Neuronal stem cell (in vitro differentiated cells): ENCODE measurements around the gene PDLIM7.
A peak's percentile ranks its signal among the peaks of the same experiment; 100 is the strongest.

Source experiments
- DNase-seq: peaks from one replicate; pipeline ENCODE4 v3.0.0-alpha.2; 2013; ENCODE audit warnings: low spot score
- H2AFZ ChIP-seq: one replicate; pipeline ENCODE4 v1.6.1; 2013; ENCODE audit warnings: mild to moderate bottlenecking, low read length, inconsistent platforms
- H2AK5ac ChIP-seq: 2 replicates; pipeline ENCODE4 v1.6.1; 2013; ENCODE audit warnings: low read depth, mild to moderate bottlenecking, inconsistent platforms, low read length, moderate library complexity, mixed read lengths
- H2BK120ac ChIP-seq: 2 replicates; pipeline ENCODE4 v1.6.1; 2013; ENCODE audit warnings: low read depth, mild to moderate bottlenecking, inconsistent platforms, low read length, moderate library complexity, mixed read lengths
- H2BK12ac ChIP-seq: one replicate; pipeline ENCODE4 v1.6.1; 2013; ENCODE audit warnings: low read length, inconsistent platforms
- H2BK15ac ChIP-seq: 2 replicates; pipeline ENCODE4 v1.6.1; 2013; ENCODE audit warnings: mild to moderate bottlenecking, low read length, inconsistent platforms, mixed read lengths
- H2BK5ac ChIP-seq: one replicate; pipeline ENCODE4 v1.6.1; 2013; ENCODE audit warnings: inconsistent platforms, mild to moderate bottlenecking, low read length, moderate library complexity
- H3K14ac ChIP-seq: one replicate; pipeline ENCODE4 v1.6.1; 2013; ENCODE audit warnings: low read length, inconsistent platforms
- H3K18ac ChIP-seq: 2 replicates; pipeline ENCODE4 v1.6.1; 2013; ENCODE audit warnings: low read length, inconsistent platforms
- H3K23ac ChIP-seq: 2 replicates; pipeline ENCODE4 v1.6.1; 2013; ENCODE audit warnings: low read depth, mild to moderate bottlenecking, mixed read lengths, low read length, inconsistent platforms; ENCODE audit not compliant: poor library complexity
- H3K27ac ChIP-seq: replicated peaks from 3 replicates; pipeline ENCODE4 v1.5.1; 2013; ENCODE audit warnings: low read length, inconsistent platforms
- H3K27me3 ChIP-seq, 3 experiments: 2 replicates each; pipeline ENCODE4 v1.6.1; 2013; ENCODE audit warnings: low read length in 3 of 3, mild to moderate bottlenecking in 2 of 3, inconsistent platforms in 1 of 3, low read depth in 1 of 3, mixed read lengths in 1 of 3, moderate library complexity in 1 of 3; ENCODE audit not compliant: control insufficient read depth in 3 of 3, insufficient read depth in 3 of 3
- H3K36me3 ChIP-seq, 2 donors: replicated peaks in 1 of 2; 2 replicates each; pipeline ENCODE4 v1.6.1; 2013; ENCODE audit warnings: low read length in 2 of 2; ENCODE audit not compliant: control insufficient read depth in 2 of 2, insufficient read depth in 2 of 2
- H3K4ac ChIP-seq: 2 replicates; pipeline ENCODE4 v1.6.1; 2013; ENCODE audit warnings: inconsistent platforms, mild to moderate bottlenecking, low read length, moderate library complexity
- H3K4me1 ChIP-seq, 2 donors: 1 replicate in 1 of 2; 2 replicates in 1 of 2; pipeline ENCODE4 v1.6.1; 2013; ENCODE audit warnings: low read length in 2 of 2, low read depth in 1 of 2; ENCODE audit not compliant: control insufficient read depth in 2 of 2, insufficient read depth in 1 of 2
- H3K4me2 ChIP-seq: one replicate; pipeline ENCODE4 v1.6.1; 2013; ENCODE audit warnings: mild to moderate bottlenecking, low read length, inconsistent platforms; ENCODE audit not compliant: insufficient read depth, poor library complexity, severe bottlenecking
- H3K4me3 ChIP-seq, 2 donors: 2 replicates each; pipeline ENCODE4 v1.5.1; 2013; ENCODE audit warnings: low read length in 2 of 2, mild to moderate bottlenecking in 2 of 2, inconsistent platforms in 1 of 2, moderate library complexity in 1 of 2
- H3K79me1 ChIP-seq: one replicate; pipeline ENCODE4 v1.6.1; 2013; ENCODE audit warnings: low read depth, mild to moderate bottlenecking, inconsistent platforms, low read length, moderate library complexity
- H3K9ac ChIP-seq: one replicate; pipeline ENCODE4 v1.6.1; 2013; ENCODE audit warnings: mild to moderate bottlenecking, low read depth, low read length, inconsistent platforms; ENCODE audit not compliant: poor library complexity
- H3K9me3 ChIP-seq, 2 donors: replicated peaks in 1 of 2; 2 replicates each; pipeline versions ENCODE3 to v1.6.1; 2013; ENCODE audit warnings: low read length in 2 of 2, mild to moderate bottlenecking in 2 of 2, inconsistent platforms in 1 of 2, low read depth in 1 of 2, mixed read lengths in 1 of 2, moderate library complexity in 1 of 2; ENCODE audit not compliant: control insufficient read depth in 2 of 2, insufficient read depth in 1 of 2
- H4K8ac ChIP-seq: one replicate; pipeline ENCODE4 v1.6.1; 2013; ENCODE audit warnings: low read depth, mild to moderate bottlenecking, inconsistent platforms, low read length, moderate library complexity
- H4K91ac ChIP-seq: one replicate; pipeline ENCODE4 v1.6.1; 2013; ENCODE audit warnings: low read length, low read depth, mild to moderate bottlenecking, inconsistent platforms; ENCODE audit not compliant: poor library complexity
- WGBS, 2 donors: extraction: QIAGEN DNeasy Blood & Tissue Kit; methylation state at CpG; one replicate each; pipeline ENCODE4 v1.1.7; 2013; ENCODE audit warnings: missing lambda C conversion rate in 2 of 2, mixed read lengths in 1 of 2; ENCODE audit not compliant: insufficient read length in 2 of 2, insufficient replicate concordance in 1 of 2; ENCODE audit errors: extremely low coverage in 2 of 2; 5-methylcytosine and 5-hydroxymethylcytosine counted together

PDLIM7 gene

GRCh38 chr5:177483042-177483441 lies 14.4 kb downstream of the PDLIM7 start:
- Histone ChIP-seq H3K4me2 (no peak overlapping the region), H2AK5ac (no peak overlapping the region), H3K4ac (no peak overlapping the region), H2BK5ac (peak overlapping the region; percentile 75), H3K79me1 (peaks cover 12% of the 10 kb centered on the region), H4K91ac (no peak overlapping the region), H3K14ac (no peak overlapping the region), H3K23ac (peak overlapping the region; percentile 10), H3K36me3 (peaks cover 59 to 83% of the 10 kb centered on the region in 2 donors), H3K4me3 (no peak overlapping the region), H3K9ac (no peak overlapping the region), H3K27ac (no peak overlapping the region), H2BK12ac (no peak overlapping the region), H3K27me3 (no peaks in the 10 kb centered on the region), H4K8ac (no peak overlapping the region), H3K4me1 (peaks cover 0 to 7% of the 10 kb centered on the region in 2 donors), H2BK120ac (no peak overlapping the region), H2BK15ac (no peak overlapping the region), H2AFZ (no peak overlapping the region), H3K9me3 (peaks cover 0 to 4% of the 10 kb centered on the region in 2 donors), H3K18ac (no peak overlapping the region)
- no peak for DNase-seq
- WGBS, 2 donors, result no CpG with 5 or more reads among the region's 9 CpGs

GRCh38 chr5:177482359-177482795 lies 15.0 kb downstream of the PDLIM7 start:
- Histone ChIP-seq H2BK120ac (no peak overlapping the region), H3K4ac (no peak overlapping the region), H3K27ac (no peak overlapping the region), H2AK5ac (no peak overlapping the region), H3K9me3 (peaks cover 0 to 4% of the 10 kb centered on the region in 2 donors), H3K4me3 (no peak overlapping the region), H3K4me2 (no peak overlapping the region), H2BK5ac (no peak overlapping the region), H4K8ac (no peak overlapping the region), H2BK15ac (no peak overlapping the region), H4K91ac (no peak overlapping the region), H3K14ac (no peak overlapping the region), H3K27me3 (no peaks in the 10 kb centered on the region), H3K9ac (no peak overlapping the region), H3K4me1 (peaks cover 0 to 7% of the 10 kb centered on the region in 2 donors), H3K18ac (no peak overlapping the region), H2BK12ac (no peak overlapping the region), H2AFZ (no peak overlapping the region), H3K23ac (no peak overlapping the region), H3K36me3 (peaks cover 52 to 77% of the 10 kb centered on the region in 2 donors), H3K79me1 (peaks cover 12% of the 10 kb centered on the region)
- 100% methylated on average over 4 of the region's 10 CpGs; no CpG with 5 or more reads in 1 of the 2 donors for WGBS, 2 donors
- DNase-seq, result no peak

GRCh38 chr5:177479774-177480173 lies 17.6 kb downstream of the PDLIM7 start:
- Histone ChIP-seq H2BK15ac (no peak overlapping the region), H3K4me2 (no peak overlapping the region), H3K4me3 (no peak overlapping the region), H3K9ac (no peak overlapping the region), H3K36me3 (peaks cover 37 to 52% of the 10 kb centered on the region in 2 donors), H4K91ac (no peak overlapping the region), H3K4me1 (peaks cover 1 to 9% of the 10 kb centered on the region in 2 donors), H3K14ac (no peak overlapping the region), H2BK5ac (no peak overlapping the region), H2BK12ac (no peak overlapping the region), H3K9me3 (peaks cover 0 to 4% of the 10 kb centered on the region in 2 donors), H3K27me3 (no peaks in the 10 kb centered on the region), H3K79me1 (peaks cover 12% of the 10 kb centered on the region), H3K18ac (no peak overlapping the region), H3K27ac (no peak overlapping the region), H3K4ac (no peak overlapping the region), H4K8ac (no peak overlapping the region), H2AK5ac (no peak overlapping the region), H3K23ac (peak overlapping the region; percentile 16), H2BK120ac (no peak overlapping the region), H2AFZ (no peak overlapping the region)
- DNase-seq, result no peak
- WGBS, 2 donors, result no CpG with 5 or more reads among the region's 14 CpGs

- Histone ChIP-seq H2AK5ac (peak overlapping the region; percentile 7), H3K4me2 (no peak overlapping the region), H2AFZ (no peak overlapping the region), H4K8ac (no peak overlapping the region), H3K27ac (no peak overlapping the region), H3K18ac (peak overlapping the region; percentile 29), H2BK15ac (no peak overlapping the region), H2BK5ac (peak overlapping the region; percentile 25), H3K23ac (peak overlapping the region; percentile 74), H3K9ac (peak overlapping the region; percentile 35), H3K4me3 (no peak overlapping the region), H3K4ac (no peak overlapping the region), H3K9me3 (peaks cover 0 to 1% of the 10 kb centered on the region in 2 donors), H3K27me3 (no peaks in the 10 kb centered on the region), H2BK12ac (no peak overlapping the region), H3K4me1 (peaks cover 7 to 12% of the 10 kb centered on the region in 2 donors), H3K14ac (no peak overlapping the region), H3K79me1 (peaks cover 8% of the 10 kb centered on the region), H2BK120ac (no peak overlapping the region), H3K36me3 (peaks cover 29 to 44% of the 10 kb centered on the region in 2 donors), H4K91ac (no peak overlapping the region)
- no CpG with 5 or more reads among the region's 18 CpGs for whole genome bisulfite sequencing, 2 donors
- no peak for DNase-seq
These were observed 18.4 kb downstream of the PDLIM7 start for GRCh38 chr5:177478711-177479646.
